ENCODE data around the gene HELZ2.

Gene HELZ2

GRCh38 chr20:63525185-63525584 is 48.9 kb downstream of the HELZ2 start:
- no peak for DNase-seq (ENCODE audit: low read depth, low spot score)
